Activated CD4-positive, CD25-positive, alpha-beta regulatory T cell treated with anti-CD3 and anti-CD28 coated beads, Interleukin-2, amount 50 U/mL, for 16 hours (primary cell): ENCODE data around the gene NPHP4.

ENCODE experiments used
- DNase-seq: peaks from one replicate; pipeline ENCODE4 v3.0.0-alpha.2; 2020; ENCODE audit warnings: low read depth, low spot score

The NPHP4 gene

DNA sequence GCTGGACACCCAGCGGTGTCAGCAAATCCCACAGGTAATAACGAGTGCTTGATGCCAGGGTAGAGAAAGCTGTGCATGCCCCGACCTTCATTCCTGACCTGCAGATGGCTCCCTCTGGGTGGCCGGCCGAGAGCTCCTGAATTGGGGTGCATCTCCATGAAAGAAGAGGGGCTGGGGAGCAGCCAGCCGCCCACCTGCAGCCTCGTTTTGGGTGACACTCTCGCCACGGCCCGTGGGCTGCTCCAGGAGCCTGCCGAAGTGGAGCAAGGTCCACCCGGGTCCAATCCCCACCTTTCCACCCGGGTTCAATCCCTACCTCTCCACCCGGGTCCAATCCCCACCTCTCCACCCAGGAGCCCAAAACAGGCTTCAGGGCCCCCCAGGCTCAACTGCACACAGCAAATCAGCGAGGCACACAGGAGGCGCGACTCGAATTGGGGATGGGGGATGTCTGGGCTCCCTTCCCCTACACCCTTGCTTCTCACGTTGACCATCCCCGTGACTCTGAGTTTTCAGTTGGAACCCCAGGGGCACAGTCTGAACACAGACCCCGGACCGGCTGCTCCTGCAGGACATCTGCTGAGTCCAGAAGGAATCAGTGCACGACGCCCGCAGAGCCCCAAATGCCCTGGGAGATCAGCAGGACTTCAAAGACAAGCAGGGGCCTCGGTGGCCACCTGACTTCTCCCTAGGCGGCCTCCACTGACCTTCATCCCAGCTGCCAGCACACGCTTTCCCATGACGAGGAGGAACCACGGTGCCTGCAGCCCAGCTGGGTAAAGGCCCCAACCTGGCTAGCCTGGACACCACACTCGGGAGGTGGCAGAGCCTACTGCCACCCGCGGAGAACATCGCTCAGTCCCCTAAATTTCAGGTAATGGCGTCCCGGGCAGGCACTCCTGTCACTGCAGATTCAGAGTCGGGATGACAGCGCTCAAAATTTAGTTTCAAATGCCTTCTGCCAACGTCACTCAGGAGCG lies 159.0 kb downstream of the NPHP4 start:
- DNase-seq = no peak

DNA sequence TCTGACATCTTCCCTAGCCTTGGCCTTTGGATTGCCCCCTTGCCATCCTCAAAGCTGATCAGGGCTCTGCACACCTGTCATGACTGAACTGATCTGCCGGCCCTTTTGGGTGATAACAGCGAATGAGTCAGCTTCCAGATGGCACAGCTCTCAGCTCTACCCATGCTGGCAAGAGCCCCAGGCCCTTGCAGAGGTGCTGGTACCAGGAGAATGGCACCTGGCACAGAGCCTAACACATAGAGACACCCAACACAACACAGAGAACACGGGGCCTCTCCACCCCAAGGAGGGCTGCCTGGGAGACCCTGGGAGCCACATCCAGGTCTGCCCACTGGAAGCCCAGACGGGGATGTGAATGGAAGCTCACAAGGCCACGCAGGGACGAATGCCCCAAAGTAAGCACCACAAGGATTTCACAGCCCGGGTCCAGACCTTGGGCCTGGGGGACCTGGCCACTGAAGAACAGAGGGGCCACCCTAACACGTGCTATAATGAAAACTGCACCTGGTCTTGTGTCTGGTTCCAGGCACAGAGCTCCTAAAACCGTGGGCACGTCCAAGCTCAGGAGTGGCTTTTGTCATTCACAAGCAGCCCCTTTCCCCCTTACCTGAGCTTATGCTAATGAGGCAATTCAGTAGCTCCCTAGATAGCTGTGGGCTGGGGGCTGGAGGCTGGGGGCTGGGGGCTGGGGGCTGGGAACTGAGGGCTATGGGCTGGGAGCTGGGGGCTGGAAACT lies 160.5 kb downstream of the NPHP4 start:
- no peak for DNase-seq

DNA sequence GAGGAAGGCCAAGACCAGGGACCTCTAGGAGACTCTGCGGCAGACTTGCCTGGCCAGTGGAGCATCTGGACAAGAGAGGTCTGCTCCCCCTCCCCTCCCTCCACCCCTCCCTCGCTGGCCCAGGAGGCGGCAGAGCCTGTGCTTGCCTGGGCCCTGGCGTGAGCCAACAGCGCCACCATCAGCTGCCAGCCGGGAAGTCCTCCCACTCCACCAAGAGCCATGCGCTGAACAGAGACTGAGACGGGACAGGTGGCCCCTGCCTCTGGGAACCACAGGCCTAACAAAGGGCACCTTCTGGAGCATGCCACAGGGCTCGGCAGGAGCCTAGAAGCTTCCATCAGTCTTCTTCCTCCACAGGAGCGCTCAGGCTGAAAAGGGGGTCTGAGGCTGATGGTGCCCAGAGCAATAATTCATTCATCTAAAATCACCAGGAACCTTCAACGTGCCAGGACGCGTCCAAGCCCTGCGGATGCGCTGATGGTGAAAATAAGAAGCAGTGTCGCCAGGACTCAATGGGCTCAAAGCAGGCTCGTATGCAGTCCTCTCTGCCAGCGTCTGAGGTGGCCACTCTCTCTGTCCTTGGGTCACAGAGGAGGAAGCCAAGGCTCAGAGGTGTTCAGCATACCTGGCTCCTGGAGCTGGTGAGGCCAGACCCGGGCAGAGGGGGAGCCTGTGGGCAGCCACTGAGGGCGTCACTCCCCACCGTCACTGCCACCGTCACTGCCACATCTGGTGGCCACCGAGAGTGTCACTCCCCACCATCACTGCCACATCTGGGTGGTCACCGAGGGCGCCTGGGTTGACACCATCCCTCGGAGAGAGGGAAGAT lies 161.2 kb downstream of the NPHP4 start:
- DNase-seq = no peak

DNA sequence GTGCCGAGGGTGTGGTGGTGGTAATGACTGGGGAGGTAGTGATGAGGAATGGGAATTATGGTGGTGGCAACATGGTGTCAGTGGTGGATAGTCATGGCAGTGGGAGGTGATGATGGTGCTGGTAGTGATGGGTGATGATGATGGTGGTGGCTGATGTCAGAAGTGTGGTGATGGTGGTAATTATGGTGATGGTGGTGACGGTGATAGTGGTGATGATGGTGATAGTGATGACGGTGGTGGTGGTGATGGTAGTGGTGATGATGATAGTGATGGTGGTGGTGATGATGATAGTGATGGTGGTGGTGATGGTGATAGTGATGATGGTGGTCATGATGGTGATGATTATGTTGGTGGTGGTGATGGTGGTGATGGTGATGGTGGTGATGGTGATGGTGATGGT lies 162.8 kb downstream of the NPHP4 start:
- DNase-seq = no peak

DNA sequence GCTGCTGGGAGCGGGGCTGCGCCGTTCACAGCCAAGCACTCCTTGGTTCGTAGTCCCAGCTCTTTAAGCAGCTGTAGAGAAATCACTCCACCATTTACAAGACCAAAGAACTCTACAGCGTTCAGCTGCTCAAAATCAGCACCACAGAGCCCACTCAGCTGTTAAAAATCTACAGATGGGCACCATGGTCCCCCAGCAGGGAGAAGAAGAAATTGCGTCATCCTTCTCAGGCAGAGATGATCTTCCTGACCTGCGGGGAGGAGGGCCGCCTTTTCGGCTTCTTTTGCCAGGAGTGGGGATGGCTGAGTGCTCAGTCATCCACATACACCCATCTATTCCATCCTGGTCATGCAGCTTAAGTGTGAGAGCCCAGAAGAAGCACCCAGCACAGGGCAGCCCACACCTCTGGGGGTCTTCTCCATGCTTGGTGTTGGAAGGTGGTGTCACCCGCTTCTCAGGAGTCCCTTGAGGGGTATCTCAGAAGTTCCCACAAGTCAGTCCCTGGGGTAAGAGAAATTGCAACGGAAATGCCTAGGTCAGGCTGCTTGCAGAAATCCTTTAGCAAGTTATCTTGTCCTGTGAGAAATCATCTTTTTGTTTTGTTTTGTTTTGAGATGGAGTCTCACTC lies 163.8 kb downstream of the NPHP4 start:
- no peak for DNase-seq

DNA sequence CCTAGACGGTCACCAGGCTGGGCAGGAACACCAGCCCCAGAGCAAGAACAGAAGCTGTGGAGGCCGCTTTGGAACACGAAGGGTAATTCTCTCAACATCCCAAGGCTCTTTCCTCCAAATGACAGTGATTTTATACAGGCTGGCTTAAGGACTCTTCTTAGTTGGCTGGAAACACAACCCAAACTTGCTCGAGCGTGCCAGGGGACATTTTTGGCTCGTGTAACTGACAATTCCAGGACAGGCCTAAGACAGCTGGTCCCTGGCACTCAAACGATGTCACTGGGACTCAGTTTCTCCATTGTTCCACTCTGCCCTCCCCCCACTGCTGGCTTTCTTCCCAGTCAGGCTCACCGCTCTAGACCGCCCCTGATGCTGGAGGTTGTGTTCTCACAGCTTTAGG lies 164.7 kb downstream of the NPHP4 start:
- no peak for DNase-seq

DNA sequence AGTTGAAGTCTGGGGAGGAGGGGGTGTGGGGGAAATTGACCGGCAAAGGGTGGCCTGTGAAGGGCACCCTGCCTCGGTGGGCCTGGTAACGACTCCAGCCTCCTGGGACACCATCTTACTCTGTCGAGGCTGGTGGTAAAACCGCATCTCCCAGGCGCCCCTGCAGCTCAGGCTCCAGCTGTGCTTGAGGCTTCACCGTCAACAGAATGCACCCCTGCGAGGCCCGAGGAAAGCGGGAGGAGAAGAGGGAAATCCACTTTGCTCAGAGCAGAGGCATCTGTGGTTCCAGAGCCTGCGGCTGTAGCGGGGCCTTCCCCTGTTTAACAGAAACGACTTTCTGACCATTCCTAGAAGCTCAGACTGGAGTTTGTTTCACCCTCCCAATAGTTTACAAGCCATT lies 165.6 kb downstream of the NPHP4 start:
- DNase-seq = no peak

DNA sequence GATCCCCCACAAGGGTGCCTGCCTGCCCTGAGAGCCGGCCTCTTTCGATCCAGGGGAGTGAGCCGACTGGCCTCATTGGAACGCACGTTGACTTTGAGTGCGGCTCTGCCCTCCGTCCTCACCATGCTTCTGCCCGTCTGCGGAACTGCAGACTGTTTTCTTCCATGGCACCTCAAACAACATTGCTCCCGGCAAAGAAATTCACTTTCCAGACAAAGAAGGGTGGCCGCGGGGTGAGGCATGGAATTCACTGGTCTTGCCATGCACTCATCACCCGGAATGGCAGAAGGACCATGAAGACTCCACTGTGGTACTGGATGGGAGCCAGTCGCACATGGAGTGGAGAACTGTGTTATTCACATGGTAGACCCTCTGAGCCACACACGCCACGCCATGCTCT lies 169.5 kb downstream of the NPHP4 start:
- no peak for DNase-seq

DNA sequence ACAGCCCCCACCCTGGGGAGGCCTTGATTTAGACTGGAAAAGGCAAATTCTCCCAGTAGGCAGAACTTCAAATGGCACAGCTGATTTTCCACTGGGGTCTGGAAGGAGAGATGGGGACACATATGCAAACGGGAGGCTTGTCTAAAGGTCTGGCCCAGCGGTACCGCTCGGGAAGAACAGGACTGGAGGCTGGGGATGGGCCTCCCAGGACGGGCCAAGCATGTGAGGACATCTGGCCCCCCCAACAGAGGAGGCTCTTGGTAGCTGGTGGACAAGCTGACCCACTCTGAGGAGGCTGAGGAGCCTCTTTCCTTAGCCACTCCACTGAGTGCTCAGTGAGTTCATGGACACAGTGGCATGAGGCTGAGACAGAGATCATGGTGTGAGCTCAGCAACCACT lies 170.0 kb downstream of the NPHP4 start:
- DNase-seq = no peak

DNA sequence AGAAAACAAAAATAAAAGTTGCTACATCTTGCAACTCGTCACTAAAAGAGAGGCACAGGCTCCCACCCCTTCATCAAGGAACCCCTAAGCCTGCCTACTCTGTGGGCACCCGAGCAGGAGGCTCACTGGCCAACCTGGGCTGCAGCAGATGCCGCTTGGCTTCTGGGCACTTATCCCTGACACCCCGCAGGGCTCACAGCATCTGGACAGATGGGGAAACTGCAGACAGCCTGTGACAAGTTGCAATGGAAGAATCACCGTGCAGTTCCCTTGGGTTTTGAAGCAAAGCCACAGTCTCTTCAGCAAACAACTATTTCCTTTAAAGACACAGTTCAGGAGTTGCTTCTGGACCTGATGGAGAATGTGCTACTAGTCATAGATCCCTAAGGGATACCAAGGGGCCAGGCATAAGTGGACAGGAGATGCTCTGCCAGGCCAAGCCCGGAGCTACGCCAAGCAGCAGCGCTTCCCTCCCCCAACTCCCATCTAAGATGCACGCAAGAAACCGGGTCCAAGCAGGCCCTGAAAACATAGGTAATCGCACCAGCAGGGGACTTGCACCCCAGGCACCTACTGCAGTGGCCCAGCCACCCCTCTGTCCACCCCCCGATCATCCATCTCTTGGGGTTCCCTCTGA lies 170.6 kb downstream of the NPHP4 start:
- no peak for DNase-seq

DNA sequence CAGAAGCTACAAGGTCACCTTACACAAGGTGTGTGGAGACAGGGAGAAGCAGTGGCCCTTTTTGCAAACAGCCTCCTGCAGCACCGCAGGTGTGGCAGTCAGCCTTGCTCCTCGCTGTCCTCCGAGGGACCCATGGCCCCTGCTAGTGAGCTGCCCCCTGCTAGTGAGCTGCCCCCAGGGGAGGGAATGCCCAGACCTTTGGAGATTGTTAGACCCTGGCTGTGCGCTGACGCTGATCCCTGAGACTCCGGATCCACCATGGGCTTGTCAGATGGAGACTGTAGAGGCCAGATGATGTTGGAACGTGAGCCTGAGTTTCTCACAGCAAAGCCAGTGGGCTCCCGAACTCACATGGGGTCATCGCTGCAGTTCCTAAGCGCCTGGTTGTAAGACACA lies 172.2 kb downstream of the NPHP4 start:
- no peak for DNase-seq

DNA sequence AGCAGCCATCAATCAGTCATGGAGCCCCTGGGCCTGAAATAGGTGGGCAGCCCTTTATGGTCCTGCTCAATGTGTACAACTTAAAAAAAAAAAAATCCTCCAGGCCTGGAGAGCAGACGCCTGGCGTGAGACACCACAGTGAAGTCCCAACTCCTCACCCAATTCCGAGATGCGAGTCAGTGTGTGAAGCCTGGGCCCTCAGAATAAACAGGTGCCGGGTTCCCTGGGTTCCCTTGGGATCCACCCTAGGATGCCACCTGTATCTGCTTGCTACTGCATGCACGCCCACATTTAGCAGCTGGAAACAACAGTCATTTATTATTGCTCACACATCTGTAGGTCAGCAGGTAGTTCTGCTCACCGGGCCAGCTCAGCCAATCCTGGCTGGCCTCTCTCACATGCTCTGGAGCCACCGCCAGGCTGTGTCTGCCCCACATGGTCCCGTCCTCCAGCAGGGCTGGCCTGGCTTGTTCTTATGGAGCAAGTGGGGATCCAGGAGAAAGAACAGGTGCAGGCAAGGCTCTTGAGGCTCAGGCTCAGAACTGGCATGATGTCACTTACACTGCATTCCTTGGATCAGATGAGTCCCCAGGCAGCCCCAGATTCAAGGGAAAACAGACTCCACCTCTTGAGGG lies 172.7 kb downstream of the NPHP4 start:
- no peak for DNase-seq

DNA sequence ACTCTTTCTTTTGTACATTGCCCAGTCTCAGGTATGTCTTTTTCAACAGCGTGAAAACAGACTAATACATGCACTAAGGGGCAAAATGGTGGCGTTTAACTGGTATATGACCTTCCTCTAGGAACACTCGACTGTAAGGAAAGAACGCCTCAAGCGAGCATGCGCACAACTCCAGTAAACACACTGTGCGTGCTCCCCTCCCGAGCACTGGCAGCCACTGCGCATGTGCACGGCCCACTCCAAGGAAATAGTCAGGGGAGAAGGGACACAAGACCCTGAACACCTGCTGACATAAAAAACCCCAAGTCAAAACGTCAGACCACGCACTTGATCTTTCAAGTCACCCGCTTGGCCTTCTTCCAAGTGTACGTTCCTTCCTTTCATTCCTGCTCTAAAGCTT lies 173.5 kb downstream of the NPHP4 start:
- DNase-seq = no peak

DNA sequence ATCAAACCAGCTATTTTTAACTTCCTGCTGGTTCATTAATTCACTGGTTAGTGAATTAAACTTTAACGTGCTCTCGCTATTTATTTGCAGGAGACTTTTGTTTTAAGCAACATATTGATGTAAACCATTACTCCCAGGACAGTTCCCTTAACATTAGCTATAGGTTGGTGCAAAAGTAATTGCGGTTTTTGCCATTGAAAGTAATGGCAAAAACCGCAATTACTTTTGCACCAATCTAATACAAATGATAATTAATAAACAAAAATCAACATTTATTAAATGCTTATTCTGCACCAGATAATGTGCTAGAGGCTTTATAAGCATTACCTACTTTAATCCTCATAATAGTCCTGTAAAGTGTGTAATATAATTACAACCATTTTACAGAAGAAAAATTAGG lies 176.5 kb downstream of the NPHP4 start:
- DNase-seq = no peak

DNA sequence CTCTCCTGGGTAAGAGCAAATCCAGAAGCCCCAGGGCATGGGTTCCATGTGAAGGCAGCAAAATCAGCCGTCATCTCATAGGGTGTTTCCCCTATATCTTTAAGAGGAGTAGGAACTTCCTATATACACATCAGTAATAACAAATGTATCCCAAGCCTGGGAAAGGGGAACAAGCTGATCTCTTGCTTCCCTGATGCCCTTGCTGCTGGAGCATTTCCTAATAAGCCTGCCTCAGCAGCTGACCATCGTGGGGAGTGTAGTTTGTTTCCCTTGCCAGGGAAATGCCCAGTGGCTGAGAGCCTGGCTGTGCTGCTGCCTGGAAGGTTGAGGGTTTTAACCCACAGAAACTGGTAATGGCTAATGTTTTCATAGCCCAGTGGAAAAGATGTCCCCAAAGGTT lies 177.0 kb downstream of the NPHP4 start:
- DNase-seq = no peak

DNA sequence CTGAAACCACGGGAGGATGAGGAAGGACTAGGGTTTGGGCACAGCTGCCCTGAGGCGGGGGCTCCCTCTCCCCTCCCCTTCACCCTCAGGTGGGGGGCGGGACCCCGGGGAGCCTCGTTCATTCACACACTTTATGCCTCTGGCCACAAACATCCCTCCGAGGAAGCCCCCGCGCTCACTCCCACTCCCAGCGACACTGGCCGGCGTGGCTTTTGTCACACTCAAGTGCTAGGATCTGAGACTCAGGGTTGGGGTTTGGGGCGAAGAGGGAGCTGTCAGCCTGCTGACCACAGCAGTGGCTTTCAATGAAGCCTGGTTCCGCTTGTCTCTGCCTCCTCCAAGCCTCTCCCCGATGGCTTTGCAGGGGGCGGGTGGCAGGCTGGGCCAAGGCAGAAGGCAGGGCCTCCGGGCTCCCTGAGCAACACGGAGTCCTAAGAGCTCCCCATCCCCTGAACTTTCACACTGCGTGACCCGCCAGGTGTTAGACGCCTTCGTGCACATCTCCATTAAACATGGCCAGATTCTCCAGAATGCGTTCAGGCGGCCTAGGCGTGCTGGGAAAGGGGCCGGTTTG lies 178.1 kb downstream of the NPHP4 start:
- no peak for DNase-seq

DNA sequence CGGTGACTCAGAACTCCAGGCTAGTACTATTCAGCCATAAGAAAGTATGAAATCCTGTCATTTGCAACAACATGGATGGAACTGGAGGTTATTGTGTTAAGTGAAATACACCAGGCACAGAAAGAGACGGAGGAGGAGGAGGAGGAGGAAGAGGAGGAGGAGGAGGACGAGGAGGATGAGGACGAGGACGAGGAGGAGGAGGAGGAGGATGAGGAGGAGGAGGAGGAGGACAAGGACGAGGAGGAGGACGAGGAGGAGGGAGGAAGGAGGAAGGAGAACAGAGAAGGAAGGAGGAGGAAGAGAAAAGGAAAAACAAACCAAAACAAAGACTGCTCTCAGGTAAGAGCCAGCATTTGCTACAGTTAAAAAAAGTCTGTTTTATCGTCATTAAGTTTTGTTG lies 178.7 kb downstream of the NPHP4 start:
- DNase-seq = no peak
